GM19328 (cell line): ENCODE data around the gene GHRHR.
A peak's percentile ranks its signal among the peaks of the same experiment; 100 is the strongest.

Experiments
- ATAC-seq: cut with Tn5 transposase; IDR thresholded peaks from one replicate; pipeline ENCODE4 v1.9.1; 2021; ENCODE audit warnings: mild to moderate bottlenecking, moderate library complexity; ENCODE audit not compliant: unreplicated experiment

Gene GHRHR

DNA sequence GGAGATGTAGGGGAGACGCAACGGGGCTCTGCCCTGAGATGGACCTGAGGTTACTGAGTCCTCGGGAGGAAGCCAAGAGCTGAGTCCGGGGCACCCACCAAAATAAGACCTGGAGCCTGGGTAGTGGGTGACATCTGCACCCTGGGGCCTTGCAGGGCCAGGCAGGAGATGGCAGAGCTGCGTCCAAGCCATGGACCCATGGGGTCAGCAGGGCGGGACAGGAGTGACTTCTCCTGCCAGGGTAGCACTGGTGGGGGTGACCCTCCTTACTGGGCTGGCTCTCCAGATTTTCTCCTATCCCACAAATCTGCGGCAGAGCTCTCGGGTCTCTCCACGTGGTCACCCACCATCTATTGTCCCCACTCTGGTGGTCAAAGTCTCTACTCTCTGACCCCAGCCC lies 2.1 kb downstream of the GHRHR start:
- ATAC-seq = no peak

DNA sequence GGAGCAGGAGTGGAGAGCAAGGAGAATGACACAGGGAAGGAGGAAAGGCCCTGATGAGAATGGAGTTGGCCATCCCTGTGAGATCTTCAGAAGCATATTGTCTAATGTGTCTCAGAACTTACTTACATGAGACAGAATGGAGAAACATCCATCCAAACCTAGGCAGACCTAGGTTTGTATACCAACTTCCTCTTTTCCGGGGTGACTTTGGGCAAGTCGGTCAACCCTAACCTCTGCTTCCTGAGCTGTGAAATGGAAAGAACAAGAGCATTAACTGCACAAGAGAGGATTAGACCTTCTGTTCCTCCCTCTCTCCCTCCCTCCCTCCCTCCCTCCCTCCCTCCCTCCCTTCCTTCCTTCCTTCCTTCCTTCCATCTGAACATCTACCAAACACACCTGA lies 4.5 kb downstream of the GHRHR start:
- no peak for ATAC-seq

DNA sequence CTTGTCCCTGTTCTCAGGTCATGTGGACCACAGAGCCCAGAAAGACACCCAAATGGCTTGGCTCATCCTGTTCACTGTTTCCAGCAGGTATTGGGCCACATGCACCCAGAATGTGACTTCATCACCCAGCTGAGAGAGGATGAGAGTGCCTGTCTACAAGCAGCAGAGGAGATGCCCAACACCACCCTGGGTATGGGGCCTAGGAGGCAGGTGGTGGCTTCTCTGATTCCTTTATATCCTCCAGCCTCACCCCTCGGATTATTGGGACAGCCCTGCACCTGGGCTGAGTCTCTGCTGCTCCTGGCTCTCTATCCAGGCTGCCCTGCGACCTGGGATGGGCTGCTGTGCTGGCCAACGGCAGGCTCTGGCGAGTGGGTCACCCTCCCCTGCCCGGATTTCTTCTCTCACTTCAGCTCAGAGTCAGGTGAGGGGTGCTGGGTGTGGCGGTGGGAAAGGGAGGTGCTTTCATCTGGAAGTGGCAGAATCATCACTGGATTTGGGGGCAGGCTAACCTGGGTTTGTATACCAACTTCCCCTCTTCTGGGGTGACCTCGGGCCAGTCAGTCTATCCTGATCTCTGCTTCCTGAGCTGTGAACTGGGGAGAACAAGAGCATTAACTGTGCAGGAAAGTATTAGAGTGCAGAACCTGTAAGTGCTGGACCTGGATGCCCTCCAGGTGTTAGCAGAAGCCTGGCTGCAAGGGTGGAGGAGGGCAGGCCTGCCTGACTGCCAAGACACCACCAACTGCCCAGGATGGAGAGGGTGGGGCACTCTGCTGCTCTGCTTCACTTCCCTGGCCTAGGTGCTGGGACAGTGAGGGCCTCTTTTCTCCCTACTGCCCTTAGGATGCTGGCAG lies 5.2 kb downstream of the GHRHR start:
- no peak for ATAC-seq

DNA sequence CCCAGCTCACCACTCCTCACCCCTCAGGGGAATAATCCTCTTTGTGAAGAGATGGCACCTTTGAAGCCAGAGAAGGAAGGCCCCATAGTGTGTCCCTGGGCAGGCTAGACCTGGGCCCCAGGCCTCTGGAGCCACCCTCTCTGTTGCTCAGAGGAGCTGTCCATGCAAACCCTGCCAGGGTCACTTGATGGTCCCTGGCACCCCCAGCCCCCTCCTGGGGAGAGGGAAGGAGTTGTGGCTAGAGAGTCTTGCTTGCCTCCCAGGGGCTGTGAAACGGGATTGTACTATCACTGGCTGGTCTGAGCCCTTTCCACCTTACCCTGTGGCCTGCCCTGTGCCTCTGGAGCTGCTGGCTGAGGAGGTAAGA lies 5.8 kb downstream of the GHRHR start:
- no peak for ATAC-seq

DNA sequence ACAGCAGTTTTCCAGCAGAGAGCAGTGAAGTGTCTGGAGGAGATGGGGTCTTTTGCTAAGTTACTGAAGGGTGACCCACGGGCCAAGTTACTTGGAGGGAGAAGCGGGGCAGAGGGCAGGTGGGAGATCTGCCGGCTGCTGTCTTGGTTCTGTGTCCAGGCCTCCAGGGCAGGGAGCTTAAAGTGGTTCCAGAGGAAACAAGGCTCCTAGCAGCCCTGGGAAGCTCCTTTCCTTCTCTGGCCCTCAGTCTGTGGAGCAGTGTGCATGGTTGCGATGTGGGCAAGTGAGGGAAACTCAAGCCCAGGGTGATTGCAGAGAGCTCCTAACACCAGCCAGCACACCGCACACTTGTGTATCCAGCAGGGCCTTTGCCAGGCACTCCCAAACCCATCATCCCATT lies 6.3 kb downstream of the GHRHR start:
- no peak for ATAC-seq

DNA sequence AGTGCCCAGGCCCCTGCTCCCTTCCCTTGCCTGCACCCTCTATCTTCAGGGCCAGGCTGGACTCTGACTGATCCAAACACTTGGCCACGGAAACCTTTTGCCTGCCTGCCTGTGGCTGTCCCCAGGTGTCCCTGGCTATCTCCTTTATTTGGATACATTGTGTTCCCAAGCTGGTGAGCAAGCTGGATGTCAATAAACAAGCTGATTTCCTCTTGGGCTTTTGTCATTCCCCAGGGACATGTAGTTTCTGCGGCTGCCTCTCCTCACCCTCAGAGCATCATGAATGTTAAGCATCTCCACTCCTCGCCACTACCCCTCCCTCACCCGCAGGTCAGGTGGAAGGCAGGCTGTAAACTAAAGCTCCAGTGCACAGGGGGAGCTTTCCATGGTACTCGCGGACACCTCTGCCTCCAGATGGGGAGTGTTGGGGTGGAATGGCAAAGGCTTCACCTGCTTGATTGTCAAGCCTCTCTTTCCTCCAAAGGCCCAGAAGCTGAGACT lies 6.9 kb downstream of the GHRHR start:
- no peak for ATAC-seq

DNA sequence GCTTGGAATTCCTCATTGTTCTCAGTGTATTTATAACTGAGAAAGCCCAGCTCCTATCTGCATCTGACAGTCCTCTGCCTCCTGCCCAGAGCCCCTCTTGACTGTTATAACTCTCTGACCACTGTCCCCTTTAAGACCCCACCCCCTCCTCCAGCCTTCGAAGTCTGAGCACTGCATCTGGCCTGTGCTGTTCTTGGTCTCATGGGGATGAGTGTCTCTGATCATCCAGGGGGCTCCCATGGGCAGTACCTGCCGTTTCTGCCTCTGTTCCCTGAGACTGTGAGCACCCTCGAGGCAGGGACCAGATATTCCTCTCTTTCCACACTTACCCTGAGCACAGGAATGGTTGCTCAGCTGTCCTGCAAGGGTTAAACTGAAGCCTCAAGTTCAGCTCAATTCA lies 7.7 kb downstream of the GHRHR start:
- no peak for ATAC-seq

DNA sequence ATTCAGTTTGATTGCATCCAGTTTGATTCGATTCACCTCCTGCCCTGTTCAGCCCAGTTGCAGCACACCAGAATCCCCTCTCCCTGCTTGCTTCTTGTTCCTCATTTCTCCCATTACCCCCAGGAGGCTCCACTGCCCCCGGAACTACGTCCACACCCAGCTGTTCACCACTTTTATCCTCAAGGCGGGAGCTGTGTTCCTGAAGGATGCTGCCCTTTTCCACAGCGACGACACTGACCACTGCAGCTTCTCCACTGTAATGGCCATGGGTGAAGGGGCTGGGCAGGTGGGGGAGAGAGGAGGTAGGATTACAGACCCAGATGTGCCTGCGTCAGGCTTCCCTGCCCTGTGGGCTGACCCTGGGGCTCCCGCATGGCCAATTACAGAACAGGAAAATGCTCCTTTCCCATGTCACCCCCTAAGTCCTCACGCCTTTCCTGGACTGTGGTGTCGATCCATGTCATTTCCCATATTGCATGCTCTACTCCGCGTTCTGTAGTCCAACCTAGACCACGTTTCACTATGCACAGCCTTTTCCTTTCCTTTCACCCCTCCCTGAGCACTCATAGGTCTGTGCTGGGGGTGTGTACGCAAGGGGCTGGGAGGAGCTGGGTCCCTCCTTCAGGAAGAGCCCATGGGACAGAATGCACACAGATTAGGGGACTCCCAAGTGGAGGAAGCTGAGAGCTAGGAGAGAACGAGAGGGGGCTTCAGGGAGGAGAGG lies 8.2 kb downstream of the GHRHR start:
- no peak for ATAC-seq

DNA sequence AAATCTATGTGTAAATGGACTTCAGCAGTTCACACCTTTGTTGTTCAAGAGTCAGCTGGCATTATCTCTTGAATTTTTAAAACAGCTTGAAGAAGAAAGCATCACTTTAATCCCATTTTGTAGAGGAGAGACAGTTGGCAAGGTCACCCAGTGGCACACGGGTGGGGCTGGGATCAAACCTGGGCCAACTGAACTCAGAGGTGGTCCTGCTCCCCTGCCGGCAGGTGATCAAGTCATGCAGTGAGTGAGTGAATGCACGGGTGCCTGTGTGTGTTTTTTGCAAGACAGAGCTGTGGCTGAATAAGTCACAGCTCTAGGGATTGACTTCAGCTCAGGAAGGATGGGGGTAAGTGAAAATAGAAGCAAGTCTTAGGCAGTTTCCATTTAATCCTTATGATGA lies 9.5 kb downstream of the GHRHR start:
- ATAC-seq = no peak

DNA sequence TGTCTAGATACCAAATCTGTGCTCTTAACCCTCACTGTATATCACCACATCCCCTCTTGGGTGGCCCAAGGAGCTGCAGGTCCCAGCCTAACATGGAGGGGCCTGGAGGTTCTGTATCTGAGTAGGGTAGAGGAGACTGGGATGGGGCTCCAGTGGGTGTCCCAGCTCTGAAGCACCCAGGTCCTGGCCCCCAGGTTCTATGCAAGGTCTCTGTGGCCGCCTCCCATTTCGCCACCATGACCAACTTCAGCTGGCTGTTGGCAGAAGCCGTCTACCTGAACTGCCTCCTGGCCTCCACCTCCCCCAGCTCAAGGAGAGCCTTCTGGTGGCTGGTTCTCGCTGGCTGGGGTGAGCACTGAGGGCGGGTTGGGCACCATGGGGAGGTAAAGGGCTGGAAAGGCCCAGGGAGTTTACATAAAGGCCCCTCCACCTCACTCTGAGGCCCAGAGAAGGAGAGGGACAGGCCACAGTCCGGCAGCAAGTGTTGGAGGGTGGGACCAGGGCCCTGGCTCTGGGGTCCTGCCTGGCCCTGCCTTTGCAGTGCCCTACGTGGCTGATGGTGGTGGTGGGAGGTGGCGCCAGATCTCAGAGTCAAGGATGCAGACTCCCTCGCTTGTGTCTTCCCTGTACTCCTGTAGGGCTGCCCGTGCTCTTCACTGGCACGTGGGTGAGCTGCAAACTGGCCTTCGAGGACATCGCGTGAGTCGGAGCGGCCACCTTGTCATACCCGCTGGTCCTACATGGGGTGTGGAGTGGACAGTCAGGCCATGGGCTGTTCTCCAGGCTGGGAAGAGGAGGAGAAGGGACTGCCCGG lies 10.2 kb downstream of the GHRHR start:
- ATAC-seq = no peak

DNA sequence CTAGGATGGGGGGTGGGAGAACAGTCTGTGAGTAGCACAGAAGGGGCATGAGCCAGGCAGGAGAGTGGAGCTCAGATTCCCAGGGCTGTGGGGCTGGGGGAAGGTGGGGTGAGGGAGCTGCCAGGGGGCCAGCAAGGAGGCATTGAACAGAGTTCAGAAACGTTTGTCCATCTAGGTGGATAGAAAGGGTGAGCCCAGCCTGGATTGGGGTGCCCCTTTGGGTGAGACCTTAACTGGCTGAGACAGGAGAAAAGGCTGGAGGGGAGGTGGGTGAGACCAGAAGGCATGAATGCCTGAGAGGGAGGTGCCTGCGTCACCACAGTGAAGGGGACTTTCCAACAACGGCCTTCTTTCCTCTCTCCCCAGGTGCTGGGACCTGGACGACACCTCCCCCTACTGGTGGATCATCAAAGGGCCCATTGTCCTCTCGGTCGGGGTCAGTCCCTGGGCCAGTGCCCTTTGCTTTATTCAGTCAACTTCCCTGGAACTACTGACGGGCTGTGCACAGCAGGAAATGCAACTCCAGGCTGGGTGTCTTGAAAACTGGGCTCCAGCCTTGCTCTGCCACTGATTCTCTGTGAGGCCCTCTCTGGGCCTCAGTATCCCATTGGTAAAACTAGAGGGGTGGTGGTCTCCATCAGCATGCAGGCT lies 11.0 kb downstream of the GHRHR start:
- ATAC-seq = peak; percentile 79

DNA sequence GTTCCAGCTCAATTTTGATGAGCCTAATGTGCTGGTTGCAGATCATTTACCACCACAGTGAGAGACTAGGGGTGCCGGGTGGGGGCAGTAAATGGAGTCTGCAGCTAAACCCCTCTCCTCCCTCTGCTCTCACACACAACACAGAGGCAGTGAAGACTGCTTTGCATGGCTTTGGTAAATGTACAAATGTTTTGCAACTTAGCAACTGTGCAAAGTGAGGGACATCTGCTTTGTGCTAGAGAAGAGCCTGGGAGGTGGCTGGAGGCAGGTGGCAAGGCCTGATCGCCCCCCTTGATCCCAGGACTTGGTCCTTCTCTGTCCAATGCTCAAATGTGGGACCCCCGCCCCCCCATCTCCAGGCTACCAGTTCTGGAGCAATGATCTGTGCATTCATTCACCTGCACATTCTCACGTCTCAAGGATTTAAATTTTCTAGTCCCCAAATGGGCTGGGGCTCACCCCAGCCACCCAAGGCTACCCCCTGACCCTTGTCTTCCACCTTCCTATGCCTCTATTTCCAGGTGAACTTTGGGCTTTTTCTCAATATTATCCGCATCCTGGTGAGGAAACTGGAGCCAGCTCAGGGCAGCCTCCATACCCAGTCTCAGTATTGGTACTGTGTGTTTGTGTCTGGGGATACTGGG lies 11.6 kb downstream of the GHRHR start:
- ATAC-seq = no peak

DNA sequence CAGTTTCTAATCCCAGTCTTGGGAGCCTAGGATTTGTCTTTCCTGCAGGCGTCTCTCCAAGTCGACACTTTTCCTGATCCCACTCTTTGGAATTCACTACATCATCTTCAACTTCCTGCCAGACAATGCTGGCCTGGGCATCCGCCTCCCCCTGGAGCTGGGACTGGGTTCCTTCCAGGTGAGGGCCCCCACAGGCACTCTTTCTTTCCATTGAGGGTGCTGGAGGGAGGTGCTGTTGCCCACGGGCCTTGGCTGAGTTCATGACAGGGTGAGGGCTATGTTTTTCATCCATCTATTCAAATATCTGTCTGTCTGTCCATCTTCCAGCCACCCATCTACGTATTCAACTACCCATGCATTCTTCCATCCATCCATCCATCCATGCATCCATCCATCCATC lies 12.6 kb downstream of the GHRHR start:
- ATAC-seq = no peak

DNA sequence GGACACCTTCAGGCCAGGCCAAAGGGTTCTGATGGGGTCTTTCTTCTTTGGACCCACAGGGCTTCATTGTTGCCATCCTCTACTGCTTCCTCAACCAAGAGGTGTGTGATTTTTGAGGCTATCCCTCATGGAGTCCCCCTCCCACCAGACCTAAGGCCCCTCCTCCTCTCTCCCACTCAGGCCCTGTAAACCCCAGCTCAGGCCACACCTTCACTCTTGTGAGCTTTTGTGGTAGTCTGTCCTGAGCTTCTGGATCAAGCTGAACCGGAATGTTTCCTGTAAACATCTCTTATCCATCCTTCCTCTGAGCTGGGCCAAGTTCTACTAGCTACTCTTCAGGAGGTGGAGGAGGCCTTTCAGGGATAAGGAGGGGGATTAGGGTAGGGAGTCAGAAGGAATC lies 13.5 kb downstream of the GHRHR start:
- ATAC-seq = no peak

DNA sequence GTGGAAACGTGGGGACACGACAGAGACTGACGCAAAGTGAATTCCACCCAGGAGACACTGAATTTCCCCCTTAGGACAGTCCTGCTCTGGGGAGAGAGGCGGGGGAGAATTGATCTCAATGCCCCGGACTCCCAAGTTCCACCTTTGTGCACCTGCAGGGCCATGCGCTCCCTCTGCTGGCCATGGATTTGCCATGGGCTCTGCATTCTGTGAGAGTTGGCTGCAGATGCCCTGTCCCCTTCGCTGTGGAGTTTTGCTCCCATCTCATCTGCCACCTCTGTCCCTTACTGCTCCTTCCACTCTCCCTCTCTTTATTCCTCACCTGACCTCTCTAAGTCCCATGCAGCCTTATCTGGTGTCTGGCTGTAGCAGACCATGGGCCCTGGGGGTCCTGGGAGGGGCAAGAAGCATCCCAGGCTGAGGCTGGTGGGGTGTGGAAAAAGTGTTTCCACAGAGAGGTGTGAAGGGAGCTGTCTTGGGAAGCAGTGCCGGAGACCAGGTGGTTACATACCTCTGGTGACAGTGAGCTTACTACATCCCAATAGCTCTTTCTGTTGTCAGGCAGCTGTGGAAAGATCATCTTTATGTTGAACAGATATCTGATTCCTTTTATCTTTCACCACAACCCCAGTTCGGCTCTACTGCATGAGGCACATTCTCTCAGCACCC lies 14.3 kb downstream of the GHRHR start:
- ATAC-seq = no peak

DNA sequence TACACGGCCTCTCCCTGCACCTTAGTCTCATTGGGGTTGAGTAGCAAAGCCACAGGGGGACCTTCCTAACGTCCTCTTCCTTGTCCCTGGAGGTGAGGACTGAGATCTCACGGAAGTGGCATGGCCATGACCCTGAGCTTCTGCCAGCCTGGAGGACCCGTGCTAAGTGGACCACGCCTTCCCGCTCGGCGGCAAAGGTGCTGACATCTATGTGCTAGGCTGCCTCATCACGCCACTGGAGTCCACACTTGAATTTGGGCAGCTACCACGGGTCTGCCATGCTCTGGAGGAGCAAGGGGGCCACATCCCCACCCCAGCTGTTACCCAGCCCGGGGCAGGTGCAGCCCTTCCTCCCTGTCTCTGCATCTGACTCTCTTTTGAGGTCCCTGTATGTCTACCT lies 15.3 kb downstream of the GHRHR start:
- no peak for ATAC-seq

DNA sequence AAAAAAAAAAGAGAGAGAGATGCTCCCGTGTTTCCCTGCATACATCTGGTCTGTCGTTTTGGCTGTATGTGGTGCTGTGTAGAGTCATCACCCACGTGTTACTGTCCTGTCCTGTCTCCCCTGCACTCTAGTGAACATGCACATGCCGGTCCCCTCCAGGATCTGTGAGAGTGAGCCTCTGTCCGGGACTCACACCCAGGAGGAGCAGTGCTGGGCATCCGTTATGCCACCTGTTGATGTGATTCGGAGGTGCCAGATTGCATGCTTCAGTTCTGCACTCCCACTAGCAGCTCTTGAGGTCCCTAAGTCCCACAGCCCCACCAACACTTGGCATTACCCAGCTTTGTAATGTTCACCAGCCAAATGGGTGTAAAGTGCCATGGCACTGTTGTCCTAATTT lies 16.4 kb downstream of the GHRHR start:
- ATAC-seq = no peak

DNA sequence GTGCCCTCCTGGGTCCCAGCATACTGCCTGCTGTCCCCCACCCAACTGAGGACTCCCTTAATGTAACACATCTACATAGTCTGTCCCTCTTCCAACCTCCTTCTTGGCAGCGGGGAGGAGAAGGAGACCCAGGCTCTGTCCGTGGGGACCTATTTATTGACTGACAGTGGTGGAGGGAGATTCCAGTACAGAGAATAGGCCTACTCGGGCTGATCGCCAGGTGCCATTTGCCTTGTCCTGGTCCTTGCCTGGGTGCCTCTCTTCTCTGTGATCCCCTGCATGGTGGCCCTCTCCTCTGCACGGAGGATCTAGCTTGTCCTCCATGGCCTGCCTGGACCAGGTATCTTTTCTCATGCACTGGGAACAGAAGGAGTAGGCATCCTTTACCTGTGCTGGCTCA lies 17.0 kb downstream of the GHRHR start:
- no peak for ATAC-seq

DNA sequence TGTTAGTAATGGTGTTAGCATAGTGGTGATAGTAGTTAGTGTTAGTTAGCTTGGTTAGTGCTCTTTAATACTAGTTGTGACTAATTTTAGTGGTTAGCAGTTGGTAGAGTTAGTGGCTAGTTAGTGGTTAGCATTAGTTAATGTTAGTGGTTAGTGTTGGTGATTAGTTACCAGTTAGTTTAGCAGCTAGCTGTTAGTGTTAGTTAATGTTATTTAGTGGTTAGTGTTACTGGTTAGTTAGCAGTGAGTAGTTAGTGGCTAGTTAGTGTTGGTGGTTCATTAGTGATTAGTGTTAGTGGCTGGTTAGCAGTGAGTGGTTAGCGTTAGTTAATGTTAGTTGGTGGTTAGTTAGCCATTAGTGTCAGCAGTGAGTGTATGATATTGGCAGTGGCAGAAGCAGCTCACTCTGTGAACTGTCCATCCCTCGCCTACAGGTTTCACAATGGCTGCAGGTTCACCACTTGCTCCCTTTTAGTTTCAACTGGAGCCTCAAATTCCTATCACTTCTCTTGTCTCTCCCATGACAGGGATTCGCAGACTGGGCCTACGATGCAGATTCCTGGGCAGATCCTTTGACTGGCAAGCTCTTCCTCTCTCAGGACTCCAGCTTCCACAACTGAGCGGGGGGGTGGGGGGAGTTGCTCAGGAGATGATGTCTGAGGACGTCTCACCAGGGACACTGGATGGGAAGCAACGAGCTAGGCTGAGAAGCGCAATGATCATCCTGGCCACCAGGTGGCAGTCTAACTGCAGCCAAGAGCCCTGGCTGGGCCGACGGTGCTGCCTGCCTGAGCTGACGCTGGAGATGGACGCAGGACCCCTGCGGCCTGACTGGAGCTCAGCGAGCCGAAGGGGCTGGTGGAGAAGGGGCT lies 19.5 kb downstream of the GHRHR start:
- ATAC-seq = peak; percentile 82
